ENCODE results near the gene PPP1R27. TPM values are rescaled to one million over a fixed set of nuclear protein-coding genes. Genes with fewer than 3 reads are reported as not detected.

PPP1R27 gene
- total and polyA plus RNA-seq, 8 donors = 0.58 to 2.0 TPM; not detected in 6

DNA sequence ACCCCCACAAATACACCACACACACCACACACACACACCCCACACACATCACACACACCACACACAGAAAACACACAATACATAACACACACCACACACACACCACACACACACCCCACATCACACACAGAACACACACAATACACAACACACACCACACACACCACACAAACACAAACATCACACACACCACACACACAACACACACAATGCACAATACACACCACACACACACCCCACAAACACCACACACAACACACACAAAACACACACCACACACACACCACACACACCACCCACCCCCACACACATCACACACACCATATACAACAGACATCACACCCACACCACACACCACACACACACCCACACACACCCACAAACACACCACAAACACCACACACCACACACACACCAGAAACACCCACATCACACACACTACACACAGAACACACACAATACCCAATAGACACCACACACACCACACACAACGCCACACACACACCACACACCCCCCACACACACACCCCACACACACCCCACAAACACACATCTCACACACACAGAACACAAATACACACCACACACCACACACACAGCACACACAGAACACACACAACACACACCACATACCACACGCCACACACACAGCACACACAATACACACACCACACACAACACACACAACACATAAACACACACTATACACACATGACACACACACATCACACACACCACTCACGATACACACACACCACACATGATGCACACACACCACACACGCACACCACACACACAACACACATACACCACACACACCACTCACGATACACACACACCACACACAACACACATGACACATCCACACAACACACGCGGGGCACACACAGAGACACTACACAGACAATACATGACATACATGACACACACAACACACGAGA lies 41.9 kb downstream of the PPP1R27 start:
- no peak for DNase-seq
- H3K4me3 ChIP-seq = no peak overlapping the region
- TF ChIP-seq POLR2A (IDR thresholded peaks at IDR 0.05) (peak in 1 of 4 donors; percentile 59), POLR2AphosphoS5 (IDR thresholded peaks at IDR 0.05) (no peak)
- intact Hi-C loops (cut with DNase I; ENCODE audit: low total_unique reads) = no loop called here
- WGBS, 5 donors = 90 to 93% (median 91%) methylated on average over 8 of the region's 8 CpGs
- H3K36me3 ChIP-seq = no peaks in the 10 kb centered on the region
- H3K9me3 ChIP-seq = no peaks in the 10 kb centered on the region
- no peak overlapping the region for H3K27ac ChIP-seq
- peaks cover 2 to 30% (median 3%) of the 10 kb centered on the region in 3 donors for H3K27me3 ChIP-seq
- peaks cover 0 to 12% (median 0%) of the 10 kb centered on the region in 4 donors for H3K4me1 ChIP-seq

Other genes with a start within 250 kb of the PPP1R27 start
- gene NPLOC4, start 197.9 kb downstream of the PPP1R27 start, total RNA-seq = 100 to 1,000 TPM in 3 of 5 donors, 10 to 100 TPM in 2; 53.3 to 284 (median 103) TPM
- 10 to 100 TPM; 24.0 to 25.3 (median 24.4) TPM for gene NPLOC4, start 197.9 kb downstream of the PPP1R27 start, polyA plus RNA-seq
- gene TSPAN10, start 197.9 kb downstream of the PPP1R27 start, total RNA-seq = not detected
- gene TSPAN10, start 197.9 kb downstream of the PPP1R27 start, polyA plus RNA-seq = 1 to 10 TPM; 1.1 to 1.5 (median 1.2) TPM
- 1 to 10 TPM in 1 of 5 donors, not detected in 4; 2.0 TPM for gene PDE6G, start 178.5 kb downstream of the PPP1R27 start, total RNA-seq
- gene PDE6G, start 178.5 kb downstream of the PPP1R27 start, polyA plus RNA-seq = 1 to 10 TPM in 1 of 3 donors, under 1 TPM in 2; 0.85 to 2.6 (median 0.93) TPM
- gene OXLD1, start 168.4 kb downstream of the PPP1R27 start, total RNA-seq = 100 to 1,000 TPM in 2 of 5 donors, 10 to 100 TPM in 1, 1 to 10 TPM in 1, not detected in 1; 9.9 to 112 (median 61.2) TPM
- 10 to 100 TPM; 59.6 to 82.2 (median 64.5) TPM for gene OXLD1, start 168.4 kb downstream of the PPP1R27 start, polyA plus RNA-seq
- 100 to 1,000 TPM in 1 of 5 donors, 10 to 100 TPM in 1, 1 to 10 TPM in 2, under 1 TPM in 1; 0.58 to 279 (median 9.4) TPM for gene CCDC137, start 168.3 kb downstream of the PPP1R27 start, total RNA-seq
- 10 to 100 TPM; 18.2 to 26.0 (median 23.3) TPM for gene CCDC137, start 168.3 kb downstream of the PPP1R27 start, polyA plus RNA-seq
- 100 to 1,000 TPM in 1 of 5 donors, 10 to 100 TPM in 3, 1 to 10 TPM in 1; 8.1 to 109 (median 25.7) TPM for gene ARL16, start 151.3 kb downstream of the PPP1R27 start, total RNA-seq
- gene ARL16, start 151.3 kb downstream of the PPP1R27 start, polyA plus RNA-seq = 10 to 100 TPM; 43.5 to 67.1 (median 55.6) TPM
- 100 to 1,000 TPM in 4 of 5 donors, 10 to 100 TPM in 1; 52.0 to 275 (median 142) TPM for gene HGS, start 151.0 kb downstream of the PPP1R27 start, total RNA-seq
- 100 to 1,000 TPM in 2 of 3 donors, 10 to 100 TPM in 1; 86.1 to 138 (median 105) TPM for gene HGS, start 151.0 kb downstream of the PPP1R27 start, polyA plus RNA-seq
- 100 to 1,000 TPM in 1 of 5 donors, 10 to 100 TPM in 3, 1 to 10 TPM in 1; 3.5 to 146 (median 47.8) TPM for gene MRPL12, start 131.7 kb downstream of the PPP1R27 start, total RNA-seq
- 100 to 1,000 TPM in 2 of 3 donors, 10 to 100 TPM in 1; 90.6 to 178 (median 158) TPM for gene MRPL12, start 131.7 kb downstream of the PPP1R27 start, polyA plus RNA-seq
- 10 to 100 TPM in 3 of 5 donors, 1 to 10 TPM in 2; 3.5 to 55.6 (median 17.6) TPM for gene SLC25A10, start 122.8 kb downstream of the PPP1R27 start, total RNA-seq
- 10 to 100 TPM; 33.2 to 40.7 (median 34.1) TPM for gene SLC25A10, start 122.8 kb downstream of the PPP1R27 start, polyA plus RNA-seq
- under 1 TPM in 1 of 5 donors, not detected in 4; 0.55 TPM for gene GCGR, start 30.9 kb downstream of the PPP1R27 start, total RNA-seq
- gene GCGR, start 30.9 kb downstream of the PPP1R27 start, polyA plus RNA-seq = under 1 TPM in 1 of 3 donors, not detected in 2; 0.38 TPM
- 100 to 1,000 TPM in 1 of 5 donors, 10 to 100 TPM in 4; 23.7 to 150 (median 51.0) TPM for gene MCRIP1, start 1.8 kb downstream of the PPP1R27 start, total RNA-seq
- gene MCRIP1, start 1.8 kb downstream of the PPP1R27 start, polyA plus RNA-seq = 100 to 1,000 TPM; 104 to 144 (median 114) TPM
- 1,000 to 10,000 TPM in 2 of 5 donors, 100 to 1,000 TPM in 3; 401 to 1,308 (median 815) TPM for gene P4HB, start 25.5 kb upstream of the PPP1R27 start, total RNA-seq
- 100 to 1,000 TPM; 426 to 709 (median 528) TPM for gene P4HB, start 25.5 kb upstream of the PPP1R27 start, polyA plus RNA-seq
- 100 to 1,000 TPM in 3 of 5 donors, 10 to 100 TPM in 2; 57.1 to 435 (median 117) TPM for gene ARHGDIA, start 36.3 kb upstream of the PPP1R27 start, total RNA-seq
- 100 to 1,000 TPM; 154 to 240 (median 212) TPM for gene ARHGDIA, start 36.3 kb upstream of the PPP1R27 start, polyA plus RNA-seq
- gene ALYREF, start 56.5 kb upstream of the PPP1R27 start, total RNA-seq = 100 to 1,000 TPM in 2 of 5 donors, 10 to 100 TPM in 2, 1 to 10 TPM in 1; 5.8 to 224 (median 90.1) TPM
- 10 to 100 TPM; 33.6 to 42.3 (median 36.8) TPM for gene ALYREF, start 56.5 kb upstream of the PPP1R27 start, polyA plus RNA-seq
- 100 to 1,000 TPM in 3 of 5 donors, 10 to 100 TPM in 2; 49.8 to 141 (median 108) TPM for gene ANAPC11, start 56.7 kb upstream of the PPP1R27 start, total RNA-seq
- 100 to 1,000 TPM; 231 to 276 (median 257) TPM for gene ANAPC11, start 56.7 kb upstream of the PPP1R27 start, polyA plus RNA-seq
- 1 to 10 TPM in 2 of 5 donors, not detected in 3; 1.4 to 2.0 TPM for gene NPB, start 67.2 kb upstream of the PPP1R27 start, total RNA-seq
- under 1 TPM in 2 of 3 donors, not detected in 1; 0.83 to 0.93 TPM for gene NPB, start 67.2 kb upstream of the PPP1R27 start, polyA plus RNA-seq
- gene PCYT2, start 76.3 kb upstream of the PPP1R27 start, total RNA-seq = 100 to 1,000 TPM in 2 of 5 donors, 10 to 100 TPM in 3; 17.5 to 119 (median 27.2) TPM
- 10 to 100 TPM; 39.7 to 51.7 (median 42.8) TPM for gene PCYT2, start 76.3 kb upstream of the PPP1R27 start, polyA plus RNA-seq
- 100 to 1,000 TPM in 1 of 5 donors, 10 to 100 TPM in 4; 22.8 to 128 (median 56.0) TPM for gene SIRT7, start 83.1 kb upstream of the PPP1R27 start, total RNA-seq
- 10 to 100 TPM; 18.2 to 46.9 (median 44.1) TPM for gene SIRT7, start 83.1 kb upstream of the PPP1R27 start, polyA plus RNA-seq
- gene MAFG, start 92.7 kb upstream of the PPP1R27 start, total RNA-seq = 10 to 100 TPM in 4 of 5 donors, 1 to 10 TPM in 1; 2.3 to 30.4 (median 20.3) TPM
- gene MAFG, start 92.7 kb upstream of the PPP1R27 start, polyA plus RNA-seq = 1 to 10 TPM; 7.2 to 8.9 (median 8.1) TPM
- gene PYCR1, start 102.2 kb upstream of the PPP1R27 start, total RNA-seq = 10 to 100 TPM in 3 of 5 donors, 1 to 10 TPM in 1, not detected in 1; 8.9 to 28.8 (median 15.7) TPM
- 10 to 100 TPM; 20.0 to 73.8 (median 47.4) TPM for gene PYCR1, start 102.2 kb upstream of the PPP1R27 start, polyA plus RNA-seq
- not detected for gene MYADML2, start 112.2 kb upstream of the PPP1R27 start, total RNA-seq
- not detected for gene MYADML2, start 112.2 kb upstream of the PPP1R27 start, polyA plus RNA-seq
- gene NOTUM, start 126.1 kb upstream of the PPP1R27 start, total RNA-seq = 1 to 10 TPM in 1 of 5 donors, under 1 TPM in 1, not detected in 3; 0.58 to 1.5 TPM
- gene NOTUM, start 126.1 kb upstream of the PPP1R27 start, polyA plus RNA-seq = 1 to 10 TPM in 1 of 3 donors, under 1 TPM in 2; 0.37 to 3.8 (median 0.46) TPM
- 100 to 1,000 TPM in 1 of 5 donors, 10 to 100 TPM in 4; 11.7 to 143 (median 34.8) TPM for gene ASPSCR1, start 142.6 kb upstream of the PPP1R27 start, total RNA-seq
- 10 to 100 TPM; 56.9 to 82.0 (median 60.8) TPM for gene ASPSCR1, start 142.6 kb upstream of the PPP1R27 start, polyA plus RNA-seq
- gene CENPX, start 187.8 kb upstream of the PPP1R27 start, total RNA-seq = 100 to 1,000 TPM in 2 of 5 donors, 10 to 100 TPM in 3; 22.0 to 213 (median 53.1) TPM
- 100 to 1,000 TPM; 142 to 231 (median 215) TPM for gene CENPX, start 187.8 kb upstream of the PPP1R27 start, polyA plus RNA-seq
- 100 to 1,000 TPM in 1 of 5 donors, 10 to 100 TPM in 3, 1 to 10 TPM in 1; 8.3 to 171 (median 42.9) TPM for gene LRRC45, start 188.3 kb upstream of the PPP1R27 start, total RNA-seq
- gene LRRC45, start 188.3 kb upstream of the PPP1R27 start, polyA plus RNA-seq = 10 to 100 TPM; 12.7 to 21.1 (median 20.9) TPM
- 10 to 100 TPM in 1 of 5 donors, 1 to 10 TPM in 3, not detected in 1; 1.2 to 11.6 (median 2.5) TPM for gene RAC3, start 196.6 kb upstream of the PPP1R27 start, total RNA-seq
- 10 to 100 TPM; 13.1 to 24.8 (median 16.2) TPM for gene RAC3, start 196.6 kb upstream of the PPP1R27 start, polyA plus RNA-seq
- 100 to 1,000 TPM in 2 of 5 donors, 10 to 100 TPM in 3; 11.1 to 461 (median 100.0) TPM for gene DCXR, start 202.6 kb upstream of the PPP1R27 start, total RNA-seq
- 100 to 1,000 TPM; 352 to 403 (median 396) TPM for gene DCXR, start 202.6 kb upstream of the PPP1R27 start, polyA plus RNA-seq
- gene RFNG, start 216.8 kb upstream of the PPP1R27 start, total RNA-seq = 10 to 100 TPM; 12.5 to 66.5 (median 28.3) TPM
- gene RFNG, start 216.8 kb upstream of the PPP1R27 start, polyA plus RNA-seq = 10 to 100 TPM; 22.5 to 55.2 (median 26.0) TPM
- 100 to 1,000 TPM in 1 of 5 donors, 10 to 100 TPM in 4; 28.0 to 329 (median 86.4) TPM for gene GPS1, start 216.8 kb upstream of the PPP1R27 start, total RNA-seq
- 100 to 1,000 TPM; 103 to 139 (median 129) TPM for gene GPS1, start 216.8 kb upstream of the PPP1R27 start, polyA plus RNA-seq
- 100 to 1,000 TPM in 2 of 5 donors, 10 to 100 TPM in 3; 63.2 to 286 (median 94.6) TPM for gene DUS1L, start 230.8 kb upstream of the PPP1R27 start, total RNA-seq
- gene DUS1L, start 230.8 kb upstream of the PPP1R27 start, polyA plus RNA-seq = 100 to 1,000 TPM; 126 to 189 (median 174) TPM